ENCODE results near the gene TMPRSS11F.

GRCh38 chr4:68076194-68076593 lies 53.5 kb downstream of the TMPRSS11F start:
- TF ChIP-seq CTCF (IDR thresholded peaks at IDR 0.05; ENCODE audit: low read depth, low read length, poor library complexity, severe bottlenecking), result no peak
- no peak for TF ChIP-seq EZH2phosphoT487 (IDR thresholded peaks at IDR 0.05; ENCODE audit: borderline replicate concordance, low read length)
